ENCODE measurements around the gene PBX3. TPM values are rescaled to one million over a fixed set of nuclear protein-coding genes. Genes with fewer than 3 reads are reported as not detected.

The PBX3 gene
- total and polyA plus RNA-seq, 9 of the 15 experiments (the other 6 are each of a cell fraction or from before 2014, with no cell fraction given): 0.14 to 5.8 (median 0.92) TPM

DNA sequence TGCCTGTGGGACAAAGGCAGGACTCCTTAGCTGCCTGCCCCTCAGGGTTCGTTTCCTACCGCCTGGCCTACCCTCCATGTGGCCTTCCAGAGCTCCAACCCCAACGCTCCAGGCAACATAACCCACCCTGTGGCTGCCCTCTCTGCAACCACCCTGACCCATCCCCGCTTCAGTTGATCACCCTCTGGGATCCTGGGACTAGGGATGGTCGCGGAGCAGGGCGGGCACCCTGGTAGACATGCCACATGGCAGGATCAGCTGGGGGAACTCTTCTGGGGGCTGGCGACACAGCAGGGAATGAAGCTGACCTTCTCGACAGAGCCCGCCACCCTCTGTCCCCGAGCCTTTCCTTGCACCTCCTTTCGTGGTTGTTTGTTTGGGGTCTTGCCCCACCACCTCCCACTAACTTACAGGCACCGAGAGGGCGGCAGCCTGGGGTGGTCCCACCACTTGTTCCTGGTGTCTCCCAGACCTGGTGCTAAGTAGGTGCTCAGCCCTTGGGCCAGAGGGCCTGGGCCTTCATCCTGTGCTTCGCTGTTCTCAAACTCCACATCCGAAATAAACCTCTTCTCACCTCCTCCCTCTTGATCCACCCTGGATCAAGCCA is 243.1 kb downstream of the PBX3 start:
- WGBS (ENCODE audit: insufficient coverage, low coverage, missing lambda C conversion rate): 1% methylated on average over 16 of the region's 16 CpGs
- BruUV-seq (replicated peaks): no TSS peak
- CTCF ChIA-PET (ENCODE audit: low intra/inter-chr PET ratio): no interaction called here
- TF ChIP-seq ZFX (CRISPR knock-in tag; IDR thresholded peaks at IDR 0.05) (no peak), ILK (tag; IDR thresholded peaks at IDR 0.05; ENCODE audit: borderline replicate concordance, low read depth) (no peak), MXI1 (IDR thresholded peaks at IDR 0.05; ENCODE audit: low read depth, low read length) (no peak), ZNF3 (CRISPR knock-in tag; IDR thresholded peaks at IDR 0.05) (no peak), NFXL1 (CRISPR knock-in tag; IDR thresholded peaks at IDR 0.05) (no peak), ZEB2 (IDR thresholded peaks at IDR 0.05) (no peak), ZNF717 (CRISPR knock-in tag; IDR thresholded peaks at IDR 0.05) (no peak)
- TF ChIP-seq, protein P1, sequence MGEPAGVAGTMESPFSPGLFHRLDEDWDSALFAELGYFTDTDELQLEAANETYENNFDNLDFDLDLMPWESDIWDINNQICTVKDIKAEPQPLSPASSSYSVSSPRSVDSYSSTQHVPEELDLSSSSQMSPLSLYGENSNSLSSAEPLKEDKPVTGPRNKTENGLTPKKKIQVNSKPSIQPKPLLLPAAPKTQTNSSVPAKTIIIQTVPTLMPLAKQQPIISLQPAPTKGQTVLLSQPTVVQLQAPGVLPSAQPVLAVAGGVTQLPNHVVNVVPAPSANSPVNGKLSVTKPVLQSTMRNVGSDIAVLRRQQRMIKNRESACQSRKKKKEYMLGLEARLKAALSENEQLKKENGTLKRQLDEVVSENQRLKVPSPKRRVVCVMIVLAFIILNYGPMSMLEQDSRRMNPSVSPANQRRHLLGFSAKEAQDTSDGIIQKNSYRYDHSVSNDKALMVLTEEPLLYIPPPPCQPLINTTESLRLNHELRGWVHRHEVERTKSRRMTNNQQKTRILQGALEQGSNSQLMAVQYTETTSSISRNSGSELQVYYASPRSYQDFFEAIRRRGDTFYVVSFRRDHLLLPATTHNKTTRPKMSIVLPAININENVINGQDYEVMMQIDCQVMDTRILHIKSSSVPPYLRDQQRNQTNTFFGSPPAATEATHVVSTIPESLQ (CRISPR knock-in tag; IDR thresholded peaks at IDR 0.05): no peak
- TF ChIP-seq, protein P2, sequence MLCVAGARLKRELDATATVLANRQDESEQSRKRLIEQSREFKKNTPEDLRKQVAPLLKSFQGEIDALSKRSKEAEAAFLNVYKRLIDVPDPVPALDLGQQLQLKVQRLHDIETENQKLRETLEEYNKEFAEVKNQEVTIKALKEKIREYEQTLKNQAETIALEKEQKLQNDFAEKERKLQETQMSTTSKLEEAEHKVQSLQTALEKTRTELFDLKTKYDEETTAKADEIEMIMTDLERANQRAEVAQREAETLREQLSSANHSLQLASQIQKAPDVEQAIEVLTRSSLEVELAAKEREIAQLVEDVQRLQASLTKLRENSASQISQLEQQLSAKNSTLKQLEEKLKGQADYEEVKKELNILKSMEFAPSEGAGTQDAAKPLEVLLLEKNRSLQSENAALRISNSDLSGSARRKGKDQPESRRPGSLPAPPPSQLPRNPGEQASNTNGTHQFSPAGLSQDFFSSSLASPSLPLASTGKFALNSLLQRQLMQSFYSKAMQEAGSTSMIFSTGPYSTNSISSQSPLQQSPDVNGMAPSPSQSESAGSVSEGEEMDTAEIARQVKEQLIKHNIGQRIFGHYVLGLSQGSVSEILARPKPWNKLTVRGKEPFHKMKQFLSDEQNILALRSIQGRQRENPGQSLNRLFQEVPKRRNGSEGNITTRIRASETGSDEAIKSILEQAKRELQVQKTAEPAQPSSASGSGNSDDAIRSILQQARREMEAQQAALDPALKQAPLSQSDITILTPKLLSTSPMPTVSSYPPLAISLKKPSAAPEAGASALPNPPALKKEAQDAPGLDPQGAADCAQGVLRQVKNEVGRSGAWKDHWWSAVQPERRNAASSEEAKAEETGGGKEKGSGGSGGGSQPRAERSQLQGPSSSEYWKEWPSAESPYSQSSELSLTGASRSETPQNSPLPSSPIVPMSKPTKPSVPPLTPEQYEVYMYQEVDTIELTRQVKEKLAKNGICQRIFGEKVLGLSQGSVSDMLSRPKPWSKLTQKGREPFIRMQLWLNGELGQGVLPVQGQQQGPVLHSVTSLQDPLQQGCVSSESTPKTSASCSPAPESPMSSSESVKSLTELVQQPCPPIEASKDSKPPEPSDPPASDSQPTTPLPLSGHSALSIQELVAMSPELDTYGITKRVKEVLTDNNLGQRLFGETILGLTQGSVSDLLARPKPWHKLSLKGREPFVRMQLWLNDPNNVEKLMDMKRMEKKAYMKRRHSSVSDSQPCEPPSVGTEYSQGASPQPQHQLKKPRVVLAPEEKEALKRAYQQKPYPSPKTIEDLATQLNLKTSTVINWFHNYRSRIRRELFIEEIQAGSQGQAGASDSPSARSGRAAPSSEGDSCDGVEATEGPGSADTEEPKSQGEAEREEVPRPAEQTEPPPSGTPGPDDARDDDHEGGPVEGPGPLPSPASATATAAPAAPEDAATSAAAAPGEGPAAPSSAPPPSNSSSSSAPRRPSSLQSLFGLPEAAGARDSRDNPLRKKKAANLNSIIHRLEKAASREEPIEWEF (CRISPR knock-in tag; IDR thresholded peaks at IDR 0.05): no peak
- TF ChIP-seq, protein P3, sequence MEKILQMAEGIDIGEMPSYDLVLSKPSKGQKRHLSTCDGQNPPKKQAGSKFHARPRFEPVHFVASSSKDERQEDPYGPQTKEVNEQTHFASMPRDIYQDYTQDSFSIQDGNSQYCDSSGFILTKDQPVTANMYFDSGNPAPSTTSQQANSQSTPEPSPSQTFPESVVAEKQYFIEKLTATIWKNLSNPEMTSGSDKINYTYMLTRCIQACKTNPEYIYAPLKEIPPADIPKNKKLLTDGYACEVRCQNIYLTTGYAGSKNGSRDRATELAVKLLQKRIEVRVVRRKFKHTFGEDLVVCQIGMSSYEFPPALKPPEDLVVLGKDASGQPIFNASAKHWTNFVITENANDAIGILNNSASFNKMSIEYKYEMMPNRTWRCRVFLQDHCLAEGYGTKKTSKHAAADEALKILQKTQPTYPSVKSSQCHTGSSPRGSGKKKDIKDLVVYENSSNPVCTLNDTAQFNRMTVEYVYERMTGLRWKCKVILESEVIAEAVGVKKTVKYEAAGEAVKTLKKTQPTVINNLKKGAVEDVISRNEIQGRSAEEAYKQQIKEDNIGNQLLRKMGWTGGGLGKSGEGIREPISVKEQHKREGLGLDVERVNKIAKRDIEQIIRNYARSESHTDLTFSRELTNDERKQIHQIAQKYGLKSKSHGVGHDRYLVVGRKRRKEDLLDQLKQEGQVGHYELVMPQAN (IDR thresholded peaks at IDR 0.05; ENCODE audit: borderline replicate concordance): no peak
- TF ChIP-seq, protein P4, sequence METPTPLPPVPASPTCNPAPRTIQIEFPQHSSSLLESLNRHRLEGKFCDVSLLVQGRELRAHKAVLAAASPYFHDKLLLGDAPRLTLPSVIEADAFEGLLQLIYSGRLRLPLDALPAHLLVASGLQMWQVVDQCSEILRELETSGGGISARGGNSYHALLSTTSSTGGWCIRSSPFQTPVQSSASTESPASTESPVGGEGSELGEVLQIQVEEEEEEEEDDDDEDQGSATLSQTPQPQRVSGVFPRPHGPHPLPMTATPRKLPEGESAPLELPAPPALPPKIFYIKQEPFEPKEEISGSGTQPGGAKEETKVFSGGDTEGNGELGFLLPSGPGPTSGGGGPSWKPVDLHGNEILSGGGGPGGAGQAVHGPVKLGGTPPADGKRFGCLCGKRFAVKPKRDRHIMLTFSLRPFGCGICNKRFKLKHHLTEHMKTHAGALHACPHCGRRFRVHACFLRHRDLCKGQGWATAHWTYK (CRISPR knock-in tag; IDR thresholded peaks at IDR 0.05): no peak

More for the DNA sequence above, 243.1 kb downstream of the PBX3 start:
- Histone ChIP-seq H2AFZ (ENCODE audit: low read depth, low read length) (no peak overlapping the region), H3K79me2 (ENCODE audit: control insufficient read depth, insufficient read depth, low read length) (no peaks in the 10 kb centered on the region), H3K9me3 (replicated peaks; ENCODE audit: control insufficient read depth, insufficient read depth, low read depth, low read length) (no peaks in the 10 kb centered on the region), H4K20me1 (replicated peaks; ENCODE audit: control insufficient read depth, insufficient read depth, low read length) (0 out of 2 replicates have a peak, but pooled peaks cover 3% of the 10 kb centered on the region), H3K4me3 (no peak overlapping the region), H3K27ac (ENCODE audit: extremely low read depth, low read depth, low read length) (no peak overlapping the region), H3K27me3 (ENCODE audit: control insufficient read depth in 2 of 2, insufficient read depth in 2 of 2, low read length in 2 of 2) (peaks cover 0 to 60% of the 10 kb centered on the region in 2 experiments; a peak in 3 of 5 replicates), H3K4me1 (replicated peaks in 1 of 2; ENCODE audit: control insufficient read depth in 2 of 2, insufficient read depth in 2 of 2, low read length in 2 of 2) (no peaks in the 10 kb centered on the region), H3K9me1 (ENCODE audit: control insufficient read depth, insufficient read depth, low read length) (no peaks in the 10 kb centered on the region), H3K4me2 (ENCODE audit: insufficient read depth, low read length) (no peak overlapping the region), H3K9ac (ENCODE audit: insufficient read depth in 1 of 2, low read depth in 2 of 2, low read length in 2 of 2) (peak overlapping the region in 1 of 2 experiments; percentile 31; a peak in 1 of 4 replicates), H3K36me3 (ENCODE audit: control insufficient read depth, insufficient read depth, low read length) (no peaks in the 10 kb centered on the region)
- in situ Hi-C loops (cut with MboI): no loop called here
- no peak for DNase-seq (ENCODE audit: extremely low read depth in 1 of 4, low spot score in 3 of 4)
- no peak for ATAC-seq
- no peak for FAIRE-seq
- intact Hi-C loops (cut with micrococcal nuclease): no loop called here
- POLR2A ChIA-PET: no interaction called here
